ENCODE results near the gene MNAT1. TPM values are rescaled to one million over a fixed set of nuclear protein-coding genes. Genes with fewer than 3 reads are reported as not detected.

MNAT1 gene
- total and polyA plus RNA-seq, 2 experiments from 2014 or later, result 51.6 to 85.0 TPM

GRCh38 chr14:60760209-60760608 is 25.6 kb downstream of the MNAT1 start:
- Histone ChIP-seq H3K9me2 (ENCODE audit: insufficient read depth) (no peaks in the 10 kb centered on the region), H3K4me2 (peak overlapping the region; percentile 44), H3K4me1 (ENCODE audit: insufficient read depth) (peaks cover 66% of the 10 kb centered on the region), H3K27me3 (ENCODE audit: insufficient read depth) (no peaks in the 10 kb centered on the region), H4K20me1 (replicated peaks; ENCODE audit: insufficient read depth) (no peaks in the 10 kb centered on the region), H3F3A (replicated peaks; ENCODE audit: low read depth) (no peaks in the 10 kb centered on the region), H3K4me3 (peak overlapping the region; percentile 9; the same call in 1 of the 2 replicates), H2AFZ (no peak overlapping the region), H3K79me2 (replicated peaks; ENCODE audit: insufficient read depth) (peaks cover 68% of the 10 kb centered on the region), H3K36me3 (ENCODE audit: insufficient read depth) (no peaks in the 10 kb centered on the region), H3K27ac (ENCODE audit: low read depth) (peak overlapping the region; percentile 93)
- DNase-seq (ENCODE audit: low spot score) (no peak), ATAC-seq (no peak)
- Mint-ChIP-seq H3K27ac (peak overlapping the region; percentile 96), H3K9me3 (no peaks in the 10 kb centered on the region; the same call in 1 of the 3 replicates), H3K4me3 (peak overlapping the region; percentile 47), H3K4me1 (peaks cover 74% of the 10 kb centered on the region), H3K27me3 (ENCODE audit: insufficient read depth, low read depth, poor library complexity) (peaks cover 13% of the 10 kb centered on the region), H3K36me3 (ENCODE audit: low read depth) (no peaks in the 10 kb centered on the region; the same call in 2 of the 3 replicates)
- TF ChIP-seq EZH2 (IDR thresholded peaks at IDR 0.05; ENCODE audit: low read depth, unreplicated experiment), result no peak
- no peak for TF ChIP-seq ZNF331 (CRISPR knock-in tag; IDR thresholded peaks at IDR 0.05; ENCODE audit: low read depth)
- TF ChIP-seq STAT1 (IDR thresholded peaks at IDR 0.05; ENCODE audit: unreplicated experiment), result no peak
- TF ChIP-seq EZH2phosphoT487 (IDR thresholded peaks at IDR 0.05; ENCODE audit: unreplicated experiment), result no peak
- TF ChIP-seq CTCF (conservative IDR thresholded peaks at IDR 0.05; ENCODE audit: low read depth in 2 of 2), result no peak
- no peak for TF ChIP-seq ZNF114 (CRISPR knock-in tag; IDR thresholded peaks at IDR 0.05)
- no peak for TF ChIP-seq CREB1 (CRISPR knock-in tag; IDR thresholded peaks at IDR 0.05; ENCODE audit: low read depth)
- TF ChIP-seq, protein P1, sequence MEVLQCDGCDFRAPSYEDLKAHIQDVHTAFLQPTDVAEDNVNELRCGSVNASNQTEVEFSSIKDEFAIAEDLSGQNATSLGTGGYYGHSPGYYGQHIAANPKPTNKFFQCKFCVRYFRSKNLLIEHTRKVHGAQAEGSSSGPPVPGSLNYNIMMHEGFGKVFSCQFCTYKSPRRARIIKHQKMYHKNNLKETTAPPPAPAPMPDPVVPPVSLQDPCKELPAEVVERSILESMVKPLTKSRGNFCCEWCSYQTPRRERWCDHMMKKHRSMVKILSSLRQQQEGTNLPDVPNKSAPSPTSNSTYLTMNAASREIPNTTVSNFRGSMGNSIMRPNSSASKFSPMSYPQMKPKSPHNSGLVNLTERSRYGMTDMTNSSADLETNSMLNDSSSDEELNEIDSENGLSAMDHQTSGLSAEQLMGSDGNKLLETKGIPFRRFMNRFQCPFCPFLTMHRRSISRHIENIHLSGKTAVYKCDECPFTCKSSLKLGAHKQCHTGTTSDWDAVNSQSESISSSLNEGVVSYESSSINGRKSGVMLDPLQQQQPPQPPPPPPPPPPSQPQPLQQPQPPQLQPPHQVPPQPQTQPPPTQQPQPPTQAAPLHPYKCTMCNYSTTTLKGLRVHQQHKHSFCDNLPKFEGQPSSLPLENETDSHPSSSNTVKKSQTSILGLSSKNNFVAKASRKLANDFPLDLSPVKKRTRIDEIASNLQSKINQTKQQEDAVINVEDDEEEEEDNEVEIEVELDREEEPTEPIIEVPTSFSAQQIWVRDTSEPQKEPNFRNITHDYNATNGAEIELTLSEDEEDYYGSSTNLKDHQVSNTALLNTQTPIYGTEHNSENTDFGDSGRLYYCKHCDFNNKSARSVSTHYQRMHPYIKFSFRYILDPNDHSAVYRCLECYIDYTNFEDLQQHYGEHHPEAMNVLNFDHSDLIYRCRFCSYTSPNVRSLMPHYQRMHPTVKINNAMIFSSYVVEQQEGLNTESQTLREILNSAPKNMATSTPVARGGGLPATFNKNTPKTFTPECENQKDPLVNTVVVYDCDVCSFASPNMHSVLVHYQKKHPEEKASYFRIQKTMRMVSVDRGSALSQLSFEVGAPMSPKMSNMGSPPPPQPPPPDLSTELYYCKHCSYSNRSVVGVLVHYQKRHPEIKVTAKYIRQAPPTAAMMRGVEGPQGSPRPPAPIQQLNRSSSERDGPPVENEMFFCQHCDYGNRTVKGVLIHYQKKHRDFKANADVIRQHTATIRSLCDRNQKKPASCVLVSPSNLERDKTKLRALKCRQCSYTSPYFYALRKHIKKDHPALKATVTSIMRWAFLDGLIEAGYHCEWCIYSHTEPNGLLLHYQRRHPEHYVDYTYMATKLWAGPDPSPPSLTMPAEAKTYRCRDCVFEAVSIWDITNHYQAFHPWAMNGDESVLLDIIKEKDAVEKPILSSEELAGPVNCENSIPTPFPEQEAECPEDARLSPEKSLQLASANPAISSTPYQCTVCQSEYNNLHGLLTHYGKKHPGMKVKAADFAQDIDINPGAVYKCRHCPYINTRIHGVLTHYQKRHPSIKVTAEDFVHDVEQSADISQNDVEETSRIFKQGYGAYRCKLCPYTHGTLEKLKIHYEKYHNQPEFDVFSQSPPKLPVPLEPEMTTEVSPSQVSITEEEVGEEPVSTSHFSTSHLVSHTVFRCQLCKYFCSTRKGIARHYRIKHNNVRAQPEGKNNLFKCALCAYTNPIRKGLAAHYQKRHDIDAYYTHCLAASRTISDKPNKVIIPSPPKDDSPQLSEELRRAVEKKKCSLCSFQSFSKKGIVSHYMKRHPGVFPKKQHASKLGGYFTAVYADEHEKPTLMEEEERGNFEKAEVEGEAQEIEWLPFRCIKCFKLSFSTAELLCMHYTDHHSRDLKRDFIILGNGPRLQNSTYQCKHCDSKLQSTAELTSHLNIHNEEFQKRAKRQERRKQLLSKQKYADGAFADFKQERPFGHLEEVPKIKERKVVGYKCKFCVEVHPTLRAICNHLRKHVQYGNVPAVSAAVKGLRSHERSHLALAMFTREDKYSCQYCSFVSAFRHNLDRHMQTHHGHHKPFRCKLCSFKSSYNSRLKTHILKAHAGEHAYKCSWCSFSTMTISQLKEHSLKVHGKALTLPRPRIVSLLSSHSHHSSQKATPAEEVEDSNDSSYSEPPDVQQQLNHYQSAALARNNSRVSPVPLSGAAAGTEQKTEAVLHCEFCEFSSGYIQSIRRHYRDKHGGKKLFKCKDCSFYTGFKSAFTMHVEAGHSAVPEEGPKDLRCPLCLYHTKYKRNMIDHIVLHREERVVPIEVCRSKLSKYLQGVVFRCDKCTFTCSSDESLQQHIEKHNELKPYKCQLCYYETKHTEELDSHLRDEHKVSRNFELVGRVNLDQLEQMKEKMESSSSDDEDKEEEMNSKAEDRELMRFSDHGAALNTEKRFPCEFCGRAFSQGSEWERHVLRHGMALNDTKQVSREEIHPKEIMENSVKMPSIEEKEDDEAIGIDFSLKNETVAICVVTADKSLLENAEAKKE (CRISPR knock-in tag; IDR thresholded peaks at IDR 0.05), result no peak
- TF ChIP-seq JUNB (IDR thresholded peaks at IDR 0.05; ENCODE audit: unreplicated experiment), result no peak
- TF ChIP-seq, protein P2, sequence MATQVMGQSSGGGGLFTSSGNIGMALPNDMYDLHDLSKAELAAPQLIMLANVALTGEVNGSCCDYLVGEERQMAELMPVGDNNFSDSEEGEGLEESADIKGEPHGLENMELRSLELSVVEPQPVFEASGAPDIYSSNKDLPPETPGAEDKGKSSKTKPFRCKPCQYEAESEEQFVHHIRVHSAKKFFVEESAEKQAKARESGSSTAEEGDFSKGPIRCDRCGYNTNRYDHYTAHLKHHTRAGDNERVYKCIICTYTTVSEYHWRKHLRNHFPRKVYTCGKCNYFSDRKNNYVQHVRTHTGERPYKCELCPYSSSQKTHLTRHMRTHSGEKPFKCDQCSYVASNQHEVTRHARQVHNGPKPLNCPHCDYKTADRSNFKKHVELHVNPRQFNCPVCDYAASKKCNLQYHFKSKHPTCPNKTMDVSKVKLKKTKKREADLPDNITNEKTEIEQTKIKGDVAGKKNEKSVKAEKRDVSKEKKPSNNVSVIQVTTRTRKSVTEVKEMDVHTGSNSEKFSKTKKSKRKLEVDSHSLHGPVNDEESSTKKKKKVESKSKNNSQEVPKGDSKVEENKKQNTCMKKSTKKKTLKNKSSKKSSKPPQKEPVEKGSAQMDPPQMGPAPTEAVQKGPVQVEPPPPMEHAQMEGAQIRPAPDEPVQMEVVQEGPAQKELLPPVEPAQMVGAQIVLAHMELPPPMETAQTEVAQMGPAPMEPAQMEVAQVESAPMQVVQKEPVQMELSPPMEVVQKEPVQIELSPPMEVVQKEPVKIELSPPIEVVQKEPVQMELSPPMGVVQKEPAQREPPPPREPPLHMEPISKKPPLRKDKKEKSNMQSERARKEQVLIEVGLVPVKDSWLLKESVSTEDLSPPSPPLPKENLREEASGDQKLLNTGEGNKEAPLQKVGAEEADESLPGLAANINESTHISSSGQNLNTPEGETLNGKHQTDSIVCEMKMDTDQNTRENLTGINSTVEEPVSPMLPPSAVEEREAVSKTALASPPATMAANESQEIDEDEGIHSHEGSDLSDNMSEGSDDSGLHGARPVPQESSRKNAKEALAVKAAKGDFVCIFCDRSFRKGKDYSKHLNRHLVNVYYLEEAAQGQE (IDR thresholded peaks at IDR 0.05; ENCODE audit: unreplicated experiment), result no peak
- TF ChIP-seq POLR2AphosphoS5 (IDR thresholded peaks at IDR 0.05; ENCODE audit: low read depth), result no peak
- TF ChIP-seq, protein P3, sequence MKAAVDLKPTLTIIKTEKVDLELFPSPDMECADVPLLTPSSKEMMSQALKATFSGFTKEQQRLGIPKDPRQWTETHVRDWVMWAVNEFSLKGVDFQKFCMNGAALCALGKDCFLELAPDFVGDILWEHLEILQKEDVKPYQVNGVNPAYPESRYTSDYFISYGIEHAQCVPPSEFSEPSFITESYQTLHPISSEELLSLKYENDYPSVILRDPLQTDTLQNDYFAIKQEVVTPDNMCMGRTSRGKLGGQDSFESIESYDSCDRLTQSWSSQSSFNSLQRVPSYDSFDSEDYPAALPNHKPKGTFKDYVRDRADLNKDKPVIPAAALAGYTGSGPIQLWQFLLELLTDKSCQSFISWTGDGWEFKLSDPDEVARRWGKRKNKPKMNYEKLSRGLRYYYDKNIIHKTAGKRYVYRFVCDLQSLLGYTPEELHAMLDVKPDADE (IDR thresholded peaks at IDR 0.05), result no peak
- no peak for TF ChIP-seq NANOG (IDR thresholded peaks at IDR 0.05; ENCODE audit: borderline replicate concordance)
